ENCODE data around the gene TAF11. TPM values are rescaled to one million over a fixed set of nuclear protein-coding genes. Genes with fewer than 3 reads are reported as not detected.
A peak's percentile ranks its signal among the peaks of the same experiment; 100 is the strongest.

TAF11 gene
- total and polyA plus RNA-seq, 2 of the 8 experiments (the other 6 are each of a cell fraction or from before 2014, with no cell fraction given): 38.2 to 48.6 TPM

DNA sequence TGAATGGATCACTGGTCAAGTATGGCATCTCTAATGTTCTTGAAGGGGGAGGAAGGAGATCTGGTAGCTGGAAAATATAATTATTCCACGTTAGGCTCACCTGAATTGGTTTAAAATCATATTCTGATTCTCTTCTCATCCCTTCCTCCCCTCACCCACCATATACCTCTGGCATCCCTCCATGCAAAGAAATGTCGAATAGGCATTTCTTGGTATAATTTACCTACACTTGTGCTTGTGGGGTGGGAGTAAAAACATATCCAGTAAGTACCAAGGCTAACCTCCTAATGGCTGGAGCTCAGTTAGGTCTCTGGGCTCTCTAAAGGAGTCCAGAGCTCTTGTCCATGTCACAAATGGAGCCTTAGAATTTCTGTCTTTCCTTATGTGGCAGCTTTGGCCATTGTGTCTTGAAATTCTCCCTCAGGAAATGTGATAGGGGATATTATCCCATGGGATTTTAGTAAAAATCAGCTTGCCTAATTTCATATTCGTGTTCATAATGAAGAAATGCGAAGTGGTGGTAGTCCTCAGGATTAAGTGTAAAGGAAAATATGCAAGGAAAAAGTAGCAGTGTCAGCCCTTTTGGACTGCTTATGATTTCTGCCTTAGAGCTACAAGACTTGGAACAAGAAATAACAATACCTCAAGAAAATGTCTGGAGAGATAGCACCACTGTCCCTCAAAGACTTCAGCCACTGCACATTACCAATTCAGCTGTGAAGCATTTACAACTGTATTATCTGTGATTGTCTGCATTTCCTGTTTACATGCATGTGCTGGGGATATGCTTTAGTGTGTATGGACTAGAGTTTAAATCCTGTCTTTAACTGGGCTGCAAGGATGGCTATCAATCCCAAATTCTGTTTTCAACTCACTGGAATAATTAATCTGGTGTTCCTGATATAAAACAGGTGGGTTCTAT lies 12.3 kb downstream of the TAF11 start:
- Histone ChIP-seq H3K9ac (replicated peaks in 1 of 4; ENCODE audit: extremely low read depth in 1 of 4, low read depth in 3 of 4, low read length in 3 of 4) (no peak overlapping the region), H3K27ac (ENCODE audit: low read depth, low read length) (peak overlapping the region; percentile 29; the same call in 1 of the 2 replicates), H3K4me1 (replicated peaks in 1 of 4; ENCODE audit: control insufficient read depth in 3 of 4, insufficient read depth in 4 of 4, low read length in 3 of 4) (peaks cover 0 to 7% (median 0%) of the 10 kb centered on the region in 4 experiments; a peak in 1 of 7 replicates), H3K4ac (replicated peaks; ENCODE audit: insufficient read length, low read depth, low read length) (no peak overlapping the region), H3K23ac (ENCODE audit: insufficient read length) (no peak overlapping the region), H3K27me3 (replicated peaks in 1 of 4; ENCODE audit: control insufficient read depth in 3 of 4, extremely low read depth in 1 of 4, insufficient read depth in 3 of 4, low read length in 3 of 4) (no peaks in the 10 kb centered on the region), H4K20me1 (replicated peaks in 1 of 2; ENCODE audit: control insufficient read depth in 1 of 2, insufficient read depth in 2 of 2, low read length in 2 of 2) (peaks cover 0 to 2% of the 10 kb centered on the region in 2 experiments), H3K79me1 (ENCODE audit: low read depth, low read length) (no peaks in the 10 kb centered on the region), H4K91ac (replicated peaks; ENCODE audit: insufficient read length, low read length) (no peak overlapping the region), H3K18ac (ENCODE audit: extremely low read depth, low read length) (no peak overlapping the region), H3K14ac (ENCODE audit: insufficient read length) (no peak overlapping the region), H2AFZ (ENCODE audit: low read length) (no peak overlapping the region), H3K79me2 (ENCODE audit: control insufficient read depth in 1 of 2, insufficient read depth in 2 of 2, low read length in 2 of 2) (no peaks in the 10 kb centered on the region), H2BK15ac (ENCODE audit: low read length) (no peak overlapping the region), H3K23me2 (ENCODE audit: low read depth, low read length) (no peaks in the 10 kb centered on the region), H4K5ac (ENCODE audit: insufficient read length, low read depth, low read length) (no peak overlapping the region), H3K56ac (replicated peaks; ENCODE audit: insufficient read length, low read depth, low read length) (no peak overlapping the region), H2AK5ac (ENCODE audit: low read depth, low read length) (no peak overlapping the region), H2BK5ac (ENCODE audit: low read depth, low read length) (no peak overlapping the region), H3K36me3 (ENCODE audit: control insufficient read depth in 2 of 4, insufficient read depth in 4 of 4, low read length in 3 of 4) (peaks cover 11 to 60% (median 38%) of the 10 kb centered on the region in 4 experiments; a peak in 7 of 8 replicates), H3K9me3 (ENCODE audit: insufficient read depth in 2 of 2, low read depth in 1 of 2, low read length in 1 of 2) (no peaks in the 10 kb centered on the region), H3K4me3 (ENCODE audit: extremely low read depth in 1 of 4, insufficient read depth in 2 of 4, low read depth in 3 of 4, low read length in 4 of 4) (no peak overlapping the region), H2BK120ac (replicated peaks; ENCODE audit: low read depth, low read length) (no peak overlapping the region), H4K8ac (ENCODE audit: extremely low read depth, insufficient read depth, low read length) (no peak overlapping the region), H3K4me2 (ENCODE audit: insufficient read depth in 1 of 2, low read depth in 2 of 2, low read length in 2 of 2) (no peak overlapping the region; a peak in 1 of 4 replicates), H2BK12ac (ENCODE audit: low read depth, low read length) (no peak overlapping the region), H2BK20ac (ENCODE audit: low read length) (no peak overlapping the region)
- no peak for DNase-seq (ENCODE audit: low read depth in 1 of 2, low spot score in 2 of 2)
- no peak for FAIRE-seq
- ChIA-PET POLR2A (ENCODE audit: partially characterized antibody) (interaction anchor here (1.1 to 5.4 kb wide), 2 partner anchors 12 to 117 kb away, joined by 4 to 48 read pairs; partner anchors contain the start of genes ANKS1A and TAF11), CTCF (ENCODE audit: partially characterized antibody) (interaction anchor here (0.6 to 1.7 kb wide), 5 partner anchors 8 to 265 kb away, joined by 3 read pairs; no protein-coding TSS in a partner anchor)
- no peak for TF ChIP-seq ASH2L (IDR thresholded peaks at IDR 0.05; ENCODE audit: low read length)
- no peak for TF ChIP-seq YY1 (IDR thresholded peaks at IDR 0.05; ENCODE audit: low read depth, low read length)
- no peak for TF ChIP-seq EZH2 (IDR thresholded peaks at IDR 0.05; ENCODE audit: low read depth, low read length, severe bottlenecking)
- TF ChIP-seq, protein P1, sequence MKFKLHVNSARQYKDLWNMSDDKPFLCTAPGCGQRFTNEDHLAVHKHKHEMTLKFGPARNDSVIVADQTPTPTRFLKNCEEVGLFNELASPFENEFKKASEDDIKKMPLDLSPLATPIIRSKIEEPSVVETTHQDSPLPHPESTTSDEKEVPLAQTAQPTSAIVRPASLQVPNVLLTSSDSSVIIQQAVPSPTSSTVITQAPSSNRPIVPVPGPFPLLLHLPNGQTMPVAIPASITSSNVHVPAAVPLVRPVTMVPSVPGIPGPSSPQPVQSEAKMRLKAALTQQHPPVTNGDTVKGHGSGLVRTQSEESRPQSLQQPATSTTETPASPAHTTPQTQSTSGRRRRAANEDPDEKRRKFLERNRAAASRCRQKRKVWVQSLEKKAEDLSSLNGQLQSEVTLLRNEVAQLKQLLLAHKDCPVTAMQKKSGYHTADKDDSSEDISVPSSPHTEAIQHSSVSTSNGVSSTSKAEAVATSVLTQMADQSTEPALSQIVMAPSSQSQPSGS (IDR thresholded peaks at IDR 0.05; ENCODE audit: low read length): no peak
- no peak for TF ChIP-seq HDAC2 (IDR thresholded peaks at IDR 0.05; ENCODE audit: borderline replicate concordance in 1 of 2, low read depth in 2 of 2, low read length in 2 of 2)
- no peak for TF ChIP-seq CTBP2 (IDR thresholded peaks at IDR 0.05; ENCODE audit: borderline replicate concordance, insufficient read depth, insufficient read length, low read length)
- TF ChIP-seq SIX5 (IDR thresholded peaks at IDR 0.05; ENCODE audit: low read depth, low read length): no peak
- WGBS, 2 experiments (ENCODE audit: extremely low coverage in 1 of 2, insufficient coverage in 1 of 2, insufficient read length in 1 of 2, insufficient replicate concordance in 2 of 2, low coverage in 1 of 2, low lambda C conversion rate in 2 of 2, missing lambda C conversion rate in 1 of 2): 90% methylated on average over 4 of the region's 4 CpGs; no CpG with 5 or more reads in 1 of the 2 experiments
